ENCODE measurements around the gene RPS6KC1. TPM values are rescaled to one million over a fixed set of nuclear protein-coding genes. Genes with fewer than 3 reads are reported as not detected.

RPS6KC1 gene
- total RNA-seq, 1 experiment from 2014 or later = 16.9 TPM

DNA sequence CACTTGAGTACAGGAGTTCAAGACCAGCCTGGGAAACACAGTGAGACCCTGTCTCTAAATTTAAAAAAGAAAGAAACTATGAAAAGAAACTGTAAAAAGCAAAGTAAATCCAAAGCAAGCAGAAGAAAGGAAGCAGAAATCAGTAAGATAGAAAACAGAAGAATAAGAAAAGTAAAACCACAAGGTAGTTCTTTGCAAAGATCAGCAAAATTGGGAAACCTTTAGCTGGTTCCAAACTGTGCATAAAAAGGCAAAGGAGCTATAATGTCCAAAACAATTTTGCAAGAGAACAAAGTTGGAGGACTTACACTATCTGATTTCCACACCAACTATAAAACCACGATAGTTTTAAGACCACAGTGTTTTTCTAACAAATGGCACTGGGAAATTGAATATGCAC, 218.8 kb downstream of the RPS6KC1 start:
- H3K27me3 Mint-ChIP-seq (ENCODE audit: low read depth) = no peaks in the 10 kb centered on the region
- H3K27ac Mint-ChIP-seq = no peak overlapping the region
- WGBS (ENCODE audit: extremely low coverage, insufficient read length, low lambda C conversion rate) = no CpG with 5 or more reads among the region's 1 CpG
- no peaks in the 10 kb centered on the region for H3K4me1 Mint-ChIP-seq
- H3K79me2 ChIP-seq (ENCODE audit: insufficient read depth, low read length) = no peaks in the 10 kb centered on the region
- no peaks in the 10 kb centered on the region for H3K79me1 ChIP-seq (ENCODE audit: insufficient read depth, low read depth, low read length, poor library complexity, severe bottlenecking)
- H3K4me2 ChIP-seq (ENCODE audit: insufficient read depth, insufficient read length, low read length) = no peak overlapping the region
- no peak overlapping the region for H3K18ac ChIP-seq (ENCODE audit: insufficient read length, low read depth, low read length)
- no peak overlapping the region for H2BK12ac ChIP-seq (ENCODE audit: insufficient read length, low read depth, low read length)
- H3K36me3 Mint-ChIP-seq (ENCODE audit: insufficient read depth in 1 of 3, low read depth in 3 of 3) = peaks cover 0 to 6% (median 0%) of the 10 kb centered on the region in 3 experiments; a peak in 3 of 7 replicates
- no peaks in the 10 kb centered on the region for H3K4me1 ChIP-seq (ENCODE audit: insufficient read depth, low read length)
- no peak overlapping the region for H2BK15ac ChIP-seq (ENCODE audit: low read depth, low read length)
- H2AFZ ChIP-seq (ENCODE audit: low read length) = no peak overlapping the region
- no peak overlapping the region for H3T11ph ChIP-seq (ENCODE audit: low read length)
- H3K56ac ChIP-seq (ENCODE audit: insufficient read length, low read depth, low read length) = no peak overlapping the region
- no peak overlapping the region for H4K5ac ChIP-seq (ENCODE audit: insufficient read length, low read depth, low read length)
- no peak for DNase-seq
- no peak overlapping the region for H3K23ac ChIP-seq (ENCODE audit: insufficient read length, low read depth, low read length)
- H3K14ac ChIP-seq (ENCODE audit: insufficient read depth, low read length) = no peak overlapping the region
- H3K4ac ChIP-seq (ENCODE audit: low read depth, low read length) = no peak overlapping the region
- TF ChIP-seq, protein P1, sequence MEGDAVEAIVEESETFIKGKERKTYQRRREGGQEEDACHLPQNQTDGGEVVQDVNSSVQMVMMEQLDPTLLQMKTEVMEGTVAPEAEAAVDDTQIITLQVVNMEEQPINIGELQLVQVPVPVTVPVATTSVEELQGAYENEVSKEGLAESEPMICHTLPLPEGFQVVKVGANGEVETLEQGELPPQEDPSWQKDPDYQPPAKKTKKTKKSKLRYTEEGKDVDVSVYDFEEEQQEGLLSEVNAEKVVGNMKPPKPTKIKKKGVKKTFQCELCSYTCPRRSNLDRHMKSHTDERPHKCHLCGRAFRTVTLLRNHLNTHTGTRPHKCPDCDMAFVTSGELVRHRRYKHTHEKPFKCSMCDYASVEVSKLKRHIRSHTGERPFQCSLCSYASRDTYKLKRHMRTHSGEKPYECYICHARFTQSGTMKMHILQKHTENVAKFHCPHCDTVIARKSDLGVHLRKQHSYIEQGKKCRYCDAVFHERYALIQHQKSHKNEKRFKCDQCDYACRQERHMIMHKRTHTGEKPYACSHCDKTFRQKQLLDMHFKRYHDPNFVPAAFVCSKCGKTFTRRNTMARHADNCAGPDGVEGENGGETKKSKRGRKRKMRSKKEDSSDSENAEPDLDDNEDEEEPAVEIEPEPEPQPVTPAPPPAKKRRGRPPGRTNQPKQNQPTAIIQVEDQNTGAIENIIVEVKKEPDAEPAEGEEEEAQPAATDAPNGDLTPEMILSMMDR (conservative IDR thresholded peaks at IDR 0.05) = no peak
- H3K27ac ChIP-seq (ENCODE audit: insufficient read length, low read depth, low read length) = no peak overlapping the region
- H4K20me1 ChIP-seq (ENCODE audit: control insufficient read depth, insufficient read depth, insufficient read length) = no peaks in the 10 kb centered on the region
- H2BK5ac ChIP-seq (ENCODE audit: insufficient read length, low read length) = no peak overlapping the region
- no peak overlapping the region for H2BK120ac ChIP-seq (ENCODE audit: low read depth, low read length, poor library complexity, severe bottlenecking)
- no peaks in the 10 kb centered on the region for H3K27me3 ChIP-seq (ENCODE audit: insufficient read depth, low read length)
- H3K9me3 ChIP-seq (ENCODE audit: control insufficient read depth, low read depth, low read length) = no peaks in the 10 kb centered on the region
- no peaks in the 10 kb centered on the region for H3K9me3 Mint-ChIP-seq
- H3K4me3 Mint-ChIP-seq = no peak overlapping the region; a peak in 1 of 5 replicates
- no peak overlapping the region for H2AK5ac ChIP-seq (ENCODE audit: insufficient read length, low read length)
- no peak overlapping the region for H4K91ac ChIP-seq (ENCODE audit: insufficient read length, low read depth, low read length)
- no peak overlapping the region for H4K8ac ChIP-seq (replicated peaks; ENCODE audit: insufficient read length, low read depth, low read length)
- H3K9ac ChIP-seq (ENCODE audit: extremely low read depth, insufficient read length, low read length) = no peak overlapping the region
- H3K23me2 ChIP-seq (ENCODE audit: insufficient read length, low read depth, low read length, poor library complexity, severe bottlenecking) = no peaks in the 10 kb centered on the region
- H2BK20ac ChIP-seq (ENCODE audit: low read depth, low read length, poor library complexity, severe bottlenecking) = no peak overlapping the region

All from H9 (cell line).